ENCODE data around the gene WASF2. TPM values are rescaled to one million over a fixed set of nuclear protein-coding genes. Genes with fewer than 3 reads are reported as not detected.

Gene WASF2
- total and polyA plus RNA-seq, 2 of the 8 experiments (the other 6 are each of a cell fraction or from before 2014, with no cell fraction given) = 32.1 to 86.6 TPM

DNA sequence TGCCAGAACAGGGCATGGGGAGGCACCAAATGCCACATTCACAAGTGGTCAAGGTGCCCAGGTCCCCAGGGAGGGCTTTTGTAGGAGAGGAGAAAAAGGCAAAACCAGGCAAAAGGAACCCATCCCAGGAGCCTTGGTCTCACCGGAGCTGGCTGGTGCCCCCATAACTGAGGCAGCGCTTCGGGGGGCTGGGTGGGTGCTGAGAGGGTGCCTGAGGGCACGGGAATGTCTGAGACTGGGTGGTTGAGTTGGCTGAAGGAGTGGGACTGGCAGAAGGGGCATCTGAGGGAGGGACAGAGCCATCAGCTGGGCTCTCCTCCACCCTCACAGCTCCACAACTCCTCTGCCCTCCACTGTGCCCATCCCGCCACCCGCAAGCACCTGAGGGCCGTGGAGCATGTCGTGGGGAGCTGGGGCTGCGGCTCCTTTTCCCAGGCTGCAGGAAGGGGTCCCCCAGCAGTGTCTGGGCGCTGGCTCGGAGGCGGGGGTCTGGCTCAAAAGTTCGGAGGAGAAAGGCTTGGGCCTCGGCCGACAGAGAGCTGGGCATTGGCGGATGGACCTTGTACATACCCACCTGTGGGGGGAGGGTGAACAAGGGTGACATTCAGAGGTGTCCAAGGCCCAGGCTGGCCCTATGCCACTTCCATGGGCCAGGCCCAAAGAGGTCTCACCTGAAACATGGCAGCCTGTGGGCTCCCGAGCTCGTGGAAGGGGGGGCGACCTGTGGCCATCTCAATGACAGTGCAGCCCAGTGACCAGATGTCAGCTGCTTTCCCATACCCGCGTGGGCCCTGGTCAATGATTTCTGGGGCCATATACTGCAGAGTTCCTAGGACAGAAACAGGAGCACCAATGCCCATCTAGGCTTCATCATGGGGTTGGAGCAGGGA lies 131.7 kb downstream of the WASF2 start:
- H4K20me1 ChIP-seq (replicated peaks in 1 of 2; ENCODE audit: control insufficient read depth in 1 of 2, insufficient read depth in 2 of 2, low read length in 2 of 2) = peaks cover 0 to 10% of the 10 kb centered on the region in 2 experiments
- no peak overlapping the region for H4K5ac ChIP-seq (ENCODE audit: insufficient read length, low read depth, low read length)
- H3K79me1 ChIP-seq (ENCODE audit: low read depth, low read length) = no peaks in the 10 kb centered on the region
- peaks cover 0 to 14% (median 7%) of the 10 kb centered on the region in 4 experiments; a peak in 6 of 7 replicates for H3K4me1 ChIP-seq (replicated peaks in 1 of 4; ENCODE audit: control insufficient read depth in 3 of 4, insufficient read depth in 4 of 4, low read length in 3 of 4)
- no peak overlapping the region for H2BK15ac ChIP-seq (ENCODE audit: low read length)
- 0 out of 2 replicates have a peak overlapping the region, but pooled peaks have one; percentile 46 for H2AK5ac ChIP-seq (ENCODE audit: low read depth, low read length)
- H3K23ac ChIP-seq (ENCODE audit: insufficient read length) = no peak overlapping the region
- no peak overlapping the region for H4K91ac ChIP-seq (replicated peaks; ENCODE audit: insufficient read length, low read length)
- H4K8ac ChIP-seq (ENCODE audit: extremely low read depth, insufficient read depth, low read length) = no peak overlapping the region
- no peak for DNase-seq (ENCODE audit: low read depth in 1 of 2, low spot score in 2 of 2)
- H3K79me2 ChIP-seq (ENCODE audit: control insufficient read depth in 1 of 2, insufficient read depth in 2 of 2, low read length in 2 of 2) = no peaks in the 10 kb centered on the region
- no peaks in the 10 kb centered on the region for H3K9me3 ChIP-seq (ENCODE audit: insufficient read depth in 2 of 2, low read depth in 1 of 2, low read length in 1 of 2)
- H3K23me2 ChIP-seq (ENCODE audit: low read depth, low read length) = peaks cover 14% of the 10 kb centered on the region
- H3K4me3 ChIP-seq (ENCODE audit: extremely low read depth in 1 of 4, insufficient read depth in 2 of 4, low read depth in 3 of 4, low read length in 4 of 4) = no peak overlapping the region
- peaks cover 12 to 47% (median 36%) of the 10 kb centered on the region in 4 experiments for H3K27me3 ChIP-seq (replicated peaks in 1 of 4; ENCODE audit: control insufficient read depth in 3 of 4, extremely low read depth in 1 of 4, insufficient read depth in 3 of 4, low read length in 3 of 4)
- H3K27ac ChIP-seq (ENCODE audit: low read depth, low read length) = no peak overlapping the region
- H2AFZ ChIP-seq (ENCODE audit: low read length) = no peak overlapping the region
- H2BK120ac ChIP-seq (replicated peaks; ENCODE audit: low read depth, low read length) = no peak overlapping the region
- H2BK20ac ChIP-seq (ENCODE audit: low read length) = no peak overlapping the region
- WGBS, 2 experiments (ENCODE audit: extremely low coverage in 1 of 2, insufficient coverage in 1 of 2, insufficient read length in 1 of 2, insufficient replicate concordance in 2 of 2, low coverage in 1 of 2, low lambda C conversion rate in 2 of 2, missing lambda C conversion rate in 1 of 2) = 90% methylated on average over 19 of the region's 21 CpGs; no CpG with 5 or more reads in 1 of the 2 experiments
- TF ChIP-seq KDM1A (IDR thresholded peaks at IDR 0.05; ENCODE audit: borderline replicate concordance, low read length) = no peak
- no peak for TF ChIP-seq POU5F1 (IDR thresholded peaks at IDR 0.05; ENCODE audit: low read depth, low read length)
- no peak for TF ChIP-seq FOSL1 (IDR thresholded peaks at IDR 0.05; ENCODE audit: insufficient read depth, low read depth, low read length)
- TF ChIP-seq NANOG (IDR thresholded peaks at IDR 0.05; ENCODE audit: insufficient read depth, low read depth, low read length, poor library complexity, severe bottlenecking) = no peak
- no peak overlapping the region for H2BK12ac ChIP-seq (ENCODE audit: low read depth, low read length)
- H3K14ac ChIP-seq (ENCODE audit: insufficient read length) = no peak overlapping the region
- H3K18ac ChIP-seq (ENCODE audit: extremely low read depth, low read length) = no peak overlapping the region
- H2BK5ac ChIP-seq (ENCODE audit: low read depth, low read length) = no peak overlapping the region
- H3K4ac ChIP-seq (replicated peaks; ENCODE audit: insufficient read length, low read depth, low read length) = no peak overlapping the region
- no peak overlapping the region for H3K9ac ChIP-seq (replicated peaks in 1 of 4; ENCODE audit: extremely low read depth in 1 of 4, low read depth in 3 of 4, low read length in 3 of 4)
- no peak overlapping the region for H3K56ac ChIP-seq (replicated peaks; ENCODE audit: insufficient read length, low read depth, low read length)
- no peaks in the 10 kb centered on the region for H3K36me3 ChIP-seq (ENCODE audit: control insufficient read depth in 2 of 4, insufficient read depth in 4 of 4, low read length in 3 of 4)
- FAIRE-seq = no peak
- ChIA-PET POLR2A (ENCODE audit: partially characterized antibody) (interaction anchor here (0.8 to 10.9 kb wide), 13 partner anchors 4 to 61 kb away, joined by 3 to 101 read pairs (median 5); partner anchors contain the start of gene MAP3K6), CTCF (ENCODE audit: partially characterized antibody) (interaction anchor here (0.5 to 28.8 kb wide), 31 partner anchors 9 to 310 kb away, joined by 3 to 625 read pairs (median 7); partner anchors contain the start of genes CD164L2, FCN3, GPR3 and MAP3K6)
- H3K4me2 ChIP-seq (ENCODE audit: insufficient read depth in 1 of 2, low read depth in 2 of 2, low read length in 2 of 2) = 0 out of 4 replicates have a peak overlapping the region, but pooled peaks of 1 of the 2 experiments have one; percentile 43

Measured in H1 (cell line).